ENCODE results near the gene MIER2. TPM values are rescaled to one million over a fixed set of nuclear protein-coding genes. Genes with fewer than 3 reads are reported as not detected.

MIER2 gene
- total and polyA plus RNA-seq, 10 of the 15 experiments (the other 5 are each of a cell fraction or from before 2014, with no cell fraction given) = 0.48 to 23.6 (median 12.1) TPM

- WGBS (ENCODE audit: insufficient coverage, insufficient replicate concordance, low lambda C conversion rate, missing lambda C conversion rate) = 71% methylated on average over 9 of the region's 9 CpGs
Measured at GRCh38 chr19:275000-275399, 69.6 kb downstream of the MIER2 start.

More at GRCh38 chr19:275000-275399, 69.6 kb downstream of the MIER2 start:
- FAIRE-seq (no peak), ATAC-seq (no peak), DNase-seq (ENCODE audit: low read depth, low spot score) (no peak)
- no peak overlapping the region for H3K9ac ChIP-seq (ENCODE audit: control insufficient read depth, insufficient read depth, low read length)
- POLR2A ChIA-PET = no interaction called here
- no peaks in the 10 kb centered on the region for H3K36me3 ChIP-seq (ENCODE audit: control insufficient read depth in 2 of 2, insufficient read depth in 2 of 2, low read length in 1 of 2)
- no peak overlapping the region for H3K4me3 ChIP-seq
- in situ Hi-C loops (cut with MboI) (no loop called here), intact Hi-C loops (cut with micrococcal nuclease; ENCODE audit: unreplicated experiment) (no loop called here)
- H3K4me2 ChIP-seq (ENCODE audit: control insufficient read depth, insufficient read depth) = no peak overlapping the region
- CTCF ChIA-PET = no interaction called here
- no TSS peak for BruUV-seq (replicated peaks)
- no peaks in the 10 kb centered on the region for H4K20me1 ChIP-seq (ENCODE audit: control insufficient read depth, insufficient read depth)
- no peak overlapping the region for H3K27ac ChIP-seq (ENCODE audit: control insufficient read depth, insufficient read depth)
- H3K27me3 ChIP-seq (replicated peaks in 1 of 2; ENCODE audit: control insufficient read depth in 2 of 2, insufficient read depth in 2 of 2, low read length in 1 of 2) = no peaks in the 10 kb centered on the region; a peak in 1 of 4 replicates
- H3K79me2 ChIP-seq (ENCODE audit: control insufficient read depth, insufficient read depth, low read length) = no peaks in the 10 kb centered on the region
- RAD21 ChIA-PET (ENCODE audit: unreplicated experiment) = no interaction called here
- TF ChIP-seq ZNF274 (IDR thresholded peaks at IDR 0.05; ENCODE audit: insufficient read depth, insufficient read length) = no peak
- TF ChIP-seq ZZZ3 (IDR thresholded peaks at IDR 0.05; ENCODE audit: control insufficient read depth, insufficient read length, low read depth) = no peak
- TF ChIP-seq NR2F1 (conservative IDR thresholded peaks at IDR 0.05) = no peak
- TF ChIP-seq RUNX3 (IDR thresholded peaks at IDR 0.05; ENCODE audit: low read length) = no peak
- TF ChIP-seq RAD51 (IDR thresholded peaks at IDR 0.05) = no peak
- TF ChIP-seq MAX (IDR thresholded peaks at IDR 0.05; ENCODE audit: low read depth, low read length) = no peak
- TF ChIP-seq ZNF592 (IDR thresholded peaks at IDR 0.05) = no peak
- TF ChIP-seq MTA2 (IDR thresholded peaks at IDR 0.05; ENCODE audit: low read depth) = no peak
- TF ChIP-seq BCL11A (IDR thresholded peaks at IDR 0.05; ENCODE audit: low read depth, low read length) = no peak
- no peak for TF ChIP-seq IRF5 (IDR thresholded peaks at IDR 0.05; ENCODE audit: borderline replicate concordance)
- no peak for TF ChIP-seq PRDM15 (CRISPR knock-in tag; IDR thresholded peaks at IDR 0.05)
- TF ChIP-seq JUND (IDR thresholded peaks at IDR 0.05; ENCODE audit: low read depth, low read length) = no peak
- TF ChIP-seq FOXK2 (IDR thresholded peaks at IDR 0.05) = no peak
- TF ChIP-seq ZBED1 (IDR thresholded peaks at IDR 0.05; ENCODE audit: borderline replicate concordance) = no peak
- no peak for TF ChIP-seq CBFB (IDR thresholded peaks at IDR 0.05; ENCODE audit: low read depth)
- H2AFZ ChIP-seq (ENCODE audit: control insufficient read depth, low read depth, low read length) = no peak overlapping the region
- no peaks in the 10 kb centered on the region for H3K4me1 ChIP-seq (ENCODE audit: control insufficient read depth, insufficient read depth, low read length)
- no peaks in the 10 kb centered on the region for H3K9me3 ChIP-seq (replicated peaks; ENCODE audit: control insufficient read depth, insufficient read depth, low read length)
- SMC1A ChIA-PET (ENCODE audit: uncharacterized antibody, unreplicated experiment) = no interaction called here

Data from GM12878 (cell line).